NT2/D1 (cell line): ENCODE data around the gene ARHGEF19.

ENCODE experiments used
- SUZ12 ChIP-seq: IDR thresholded peaks from 2 replicates; pipeline ENCODE4 v1.6.1; 2011; ENCODE audit not compliant: insufficient read length, insufficient read depth; ENCODE audit errors: extremely low read depth
- YY1 ChIP-seq: IDR thresholded peaks from 2 replicates; pipeline ENCODE4 v1.6.1; 2011; ENCODE audit not compliant: insufficient read length, insufficient read depth
- ZNF274 ChIP-seq: IDR thresholded peaks from 2 replicates; pipeline ENCODE4 v1.6.1; 2011; ENCODE audit warnings: mild to moderate bottlenecking, low read depth, low read length

DNA sequence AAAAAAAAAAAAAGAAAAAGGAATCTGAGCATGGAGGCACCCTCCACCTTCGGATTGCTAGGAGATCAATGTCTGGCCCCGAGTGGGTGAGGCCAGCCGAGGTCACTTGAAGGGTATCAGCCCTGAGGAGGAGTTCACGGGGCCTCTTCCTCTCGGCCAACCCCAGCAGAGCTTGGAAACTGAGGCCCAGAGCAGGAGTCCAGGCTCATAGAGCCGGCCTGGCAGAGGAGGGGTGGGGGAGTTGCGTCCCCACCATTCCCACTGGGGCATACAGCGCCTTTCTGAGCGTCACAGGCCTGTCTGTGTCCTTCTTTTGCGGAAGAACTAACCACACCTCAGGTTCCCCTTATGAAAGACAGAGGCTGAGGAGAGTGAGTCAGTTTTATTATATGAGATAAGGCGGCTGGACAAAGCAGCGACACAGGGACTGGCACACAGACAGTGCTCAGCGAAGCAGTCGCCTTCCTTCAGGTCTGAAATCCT lies 39.4 kb downstream of the ARHGEF19 start:
- no peak for TF ChIP-seq SUZ12
- TF ChIP-seq YY1, result no peak
- no peak for TF ChIP-seq ZNF274
